Gastrocnemius medialis (tissue), 4 donors: ENCODE results near the gene ANXA10. TPM values are rescaled to one million over a fixed set of nuclear protein-coding genes. Genes with fewer than 3 reads are reported as not detected.

ENCODE experiments used
- ATAC-seq, 2 donors: fragments of 150-250 bp; one replicate each; pipeline ENCODE4 v1.9.1; 2016
- DNase-seq, 2 donors: peaks; one replicate each; pipeline ENCODE4 v3.0.0-alpha.2; 2019
- H3K27ac ChIP-seq, 4 donors: fragments of 200-600 bp; sonication (generic); 1 replicate in 1 of 4; 2 replicates in 3 of 4; pipeline ENCODE4 v1.5.1; 2016 to 2018; ENCODE audit warnings: mild to moderate bottlenecking in 2 of 4, moderate library complexity in 1 of 4
- H3K27me3 ChIP-seq, 3 donors: fragments of 200-600 bp; sonication (generic) in 2 of 3; 1 replicate in 1 of 3; 2 replicates in 2 of 3; pipeline versions ENCODE4 v1.5.1 to v1.6.0; 2016 to 2019; ENCODE audit warnings: mild to moderate bottlenecking in 1 of 3, moderate library complexity in 1 of 3
- H3K36me3 ChIP-seq, 2 donors: fragments of 200-600 bp; sonication (generic) in 1 of 2; one replicate each; pipeline ENCODE4 v1.5.1; 2017 to 2018
- H3K4me1 ChIP-seq, 2 donors: fragments of 200-600 bp; sonication (generic) in 1 of 2; one replicate each; pipeline ENCODE4 v1.5.1; 2016 to 2017; ENCODE audit warnings: mild to moderate bottlenecking in 2 of 2
- H3K4me3 ChIP-seq, 4 donors: fragments of 200-600 bp; sonication (generic) in 3 of 4; 1 replicate in 1 of 4; 2 replicates in 3 of 4; pipeline ENCODE4 v1.5.1; 2016 to 2019; ENCODE audit warnings: mild to moderate bottlenecking in 2 of 4
- H3K9me3 ChIP-seq, 3 donors: fragments of 200-600 bp; sonication (generic) in 2 of 3; 1 replicate in 1 of 3; 2 replicates in 2 of 3; pipeline ENCODE4 v1.5.1; 2016 to 2019
- POLR2A ChIP-seq, 2 donors: fragments of 450-650 bp; IDR thresholded peaks; one replicate each; pipeline ENCODE4 v1.6.1; 2017; ENCODE audit warnings: antibody characterized with exemption in 2 of 2, mild to moderate bottlenecking in 2 of 2, moderate library complexity in 2 of 2
- in situ Hi-C, 4 donors: fragments of 200-750 bp; cut with MboI; loops; one replicate each; pipeline versions ENCODE4 v1.15.0 to v1.8.0; 2017; ENCODE audit warnings: low sequenced_read_pairs in 4 of 4
- intact Hi-C: fragments of 100-400 bp; cut with DNase I; formaldehyde crosslinking; loops from one replicate; pipeline ENCODE4 v1.15.1; 2023; ENCODE audit warnings: low total_unique reads
- total RNA-seq, 4 donors: library from RNA; depleted of rRNA; stranded (reverse); fragments of >200 nt; gene quantifications; one replicate each; pipeline versions ENCODE4 v1.1.0 to v1.2.3, GENCODE V29; 2016
- TF ChIP-seq, protein P1 (sequence below), 5 experiments: fragments of 450-650 bp in 3 of 5; fragments of 200-600 bp in 2 of 5; sonication (generic) in 2 of 5; IDR thresholded peaks in 4 of 5; conservative IDR thresholded peaks in 1 of 5; 1 replicate in 4 of 5; 2 replicates in 1 of 5; pipeline ENCODE4 v1.5.1; 2016 to 2019; ENCODE audit warnings: antibody characterized with exemption in 5 of 5, mild to moderate bottlenecking in 3 of 5, moderate library complexity in 3 of 5

The ANXA10 gene
- total RNA-seq, 4 donors from 2014 or later = not detected

DNA sequence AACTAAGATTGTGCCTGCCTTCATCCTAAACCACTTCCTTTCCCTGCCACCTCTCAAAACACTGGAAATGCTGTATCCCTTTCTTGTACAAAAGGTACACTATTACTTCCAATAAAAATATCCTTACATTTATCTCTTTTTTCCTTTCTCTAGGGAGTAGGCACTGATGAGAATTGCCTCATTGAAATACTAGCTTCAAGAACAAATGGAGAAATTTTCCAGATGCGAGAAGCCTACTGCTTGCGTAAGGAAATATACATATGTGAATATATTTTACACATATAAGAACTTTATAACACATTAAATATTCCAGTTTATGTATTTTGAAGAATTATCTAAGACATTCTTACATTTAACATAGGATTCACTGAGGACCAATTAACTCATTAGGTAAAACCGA lies 71.7 kb downstream of the ANXA10 start:
- ATAC-seq (no peak), DNase-seq (no peak)
- TF ChIP-seq POLR2A (IDR thresholded peaks at IDR 0.05) = no peak
- TF ChIP-seq, protein P1, sequence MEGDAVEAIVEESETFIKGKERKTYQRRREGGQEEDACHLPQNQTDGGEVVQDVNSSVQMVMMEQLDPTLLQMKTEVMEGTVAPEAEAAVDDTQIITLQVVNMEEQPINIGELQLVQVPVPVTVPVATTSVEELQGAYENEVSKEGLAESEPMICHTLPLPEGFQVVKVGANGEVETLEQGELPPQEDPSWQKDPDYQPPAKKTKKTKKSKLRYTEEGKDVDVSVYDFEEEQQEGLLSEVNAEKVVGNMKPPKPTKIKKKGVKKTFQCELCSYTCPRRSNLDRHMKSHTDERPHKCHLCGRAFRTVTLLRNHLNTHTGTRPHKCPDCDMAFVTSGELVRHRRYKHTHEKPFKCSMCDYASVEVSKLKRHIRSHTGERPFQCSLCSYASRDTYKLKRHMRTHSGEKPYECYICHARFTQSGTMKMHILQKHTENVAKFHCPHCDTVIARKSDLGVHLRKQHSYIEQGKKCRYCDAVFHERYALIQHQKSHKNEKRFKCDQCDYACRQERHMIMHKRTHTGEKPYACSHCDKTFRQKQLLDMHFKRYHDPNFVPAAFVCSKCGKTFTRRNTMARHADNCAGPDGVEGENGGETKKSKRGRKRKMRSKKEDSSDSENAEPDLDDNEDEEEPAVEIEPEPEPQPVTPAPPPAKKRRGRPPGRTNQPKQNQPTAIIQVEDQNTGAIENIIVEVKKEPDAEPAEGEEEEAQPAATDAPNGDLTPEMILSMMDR (IDR thresholded peaks at IDR 0.05 in 4 of 5, conservative IDR thresholded peaks at IDR 0.05 in 1 of 5) = no peak
- Histone ChIP-seq H3K36me3 (no peaks in the 10 kb centered on the region), H3K27me3 (no peaks in the 10 kb centered on the region), H3K9me3 (no peaks in the 10 kb centered on the region), H3K4me3 (no peak overlapping the region), H3K27ac (no peak overlapping the region), H3K4me1 (no peaks in the 10 kb centered on the region)
- in situ Hi-C loops = loop anchor here in 1 of 4 donors (25.0 kb wide), 1 partner anchor 1152 kb away; no protein-coding TSS in a partner anchor
- intact Hi-C loops = no loop called here

DNA sequence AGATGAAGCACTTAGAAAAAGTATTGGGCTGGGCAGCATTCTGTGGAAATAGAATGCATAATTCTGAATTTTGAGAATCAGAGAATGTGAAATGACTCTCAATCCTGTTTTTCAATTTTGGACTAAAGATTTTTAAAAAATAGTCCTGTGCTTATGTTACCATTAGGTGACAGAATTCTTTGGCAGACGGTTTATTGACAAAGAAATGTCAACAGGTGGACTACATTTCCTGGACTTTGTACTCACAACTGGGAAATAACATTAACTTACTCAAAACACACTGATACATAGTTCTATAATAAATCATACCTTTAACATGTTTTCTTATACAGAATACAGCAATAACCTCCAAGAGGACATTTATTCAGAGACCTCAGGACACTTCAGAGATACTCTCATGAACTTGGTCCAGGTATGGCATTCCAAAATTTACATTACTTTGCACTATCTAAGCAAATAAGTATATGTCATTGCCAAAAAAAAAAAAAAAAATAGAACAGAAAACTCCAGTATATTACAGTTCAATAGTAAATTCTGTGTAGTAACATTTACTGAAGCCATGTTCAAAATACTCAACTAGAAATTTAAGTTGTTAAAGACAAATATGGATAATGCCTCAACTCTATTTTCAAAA lies 72.7 kb downstream of the ANXA10 start:
- TF ChIP-seq, protein P1 (IDR thresholded peaks at IDR 0.05 in 4 of 5, conservative IDR thresholded peaks at IDR 0.05 in 1 of 5) = no peak
- no peak for TF ChIP-seq POLR2A (IDR thresholded peaks at IDR 0.05)
- no peaks in the 10 kb centered on the region for H3K36me3 ChIP-seq
- H3K27ac ChIP-seq = no peak overlapping the region
- H3K4me1 ChIP-seq = no peaks in the 10 kb centered on the region
- H3K4me3 ChIP-seq = no peak overlapping the region
- ATAC-seq = no peak
- no peak for DNase-seq
- H3K9me3 ChIP-seq = no peaks in the 10 kb centered on the region
- intact Hi-C loops (no loop called here), in situ Hi-C loops (loop anchor here in 1 of 4 donors (25.0 kb wide), 1 partner anchor 1153 kb away; no protein-coding TSS in a partner anchor)
- no peaks in the 10 kb centered on the region for H3K27me3 ChIP-seq

DNA sequence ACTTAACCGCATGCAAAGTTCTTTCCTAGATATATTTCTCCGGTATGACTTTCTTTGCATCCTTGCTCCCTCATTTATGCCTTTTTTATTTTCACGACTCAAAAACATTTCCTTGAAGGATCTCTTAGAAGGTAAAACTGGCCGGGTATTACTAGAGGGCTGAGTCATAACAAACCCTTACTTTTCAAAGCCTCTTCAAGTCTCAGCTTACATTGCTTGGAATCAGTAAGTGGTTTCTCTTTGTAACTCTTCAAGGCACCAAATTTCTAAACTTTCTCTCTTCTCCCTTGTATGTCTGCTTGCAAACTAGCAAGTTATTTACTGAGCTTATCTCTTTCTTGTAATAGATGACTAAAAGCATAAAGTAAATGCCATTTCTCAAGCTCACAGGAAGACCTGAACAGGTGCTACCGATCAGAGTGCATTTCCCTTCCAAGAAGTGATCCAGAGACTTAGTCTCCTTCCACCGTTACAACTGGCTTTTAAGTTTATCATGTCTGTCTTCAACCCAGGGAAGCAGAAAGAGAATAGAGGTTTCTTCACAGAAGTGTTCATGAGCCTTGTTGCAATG lies 75.5 kb downstream of the ANXA10 start:
- TF ChIP-seq POLR2A (IDR thresholded peaks at IDR 0.05) = no peak
- TF ChIP-seq, protein P1 (IDR thresholded peaks at IDR 0.05 in 4 of 5, conservative IDR thresholded peaks at IDR 0.05 in 1 of 5) = no peak
- Histone ChIP-seq H3K27me3 (no peaks in the 10 kb centered on the region), H3K27ac (no peak overlapping the region), H3K36me3 (no peaks in the 10 kb centered on the region), H3K4me1 (no peaks in the 10 kb centered on the region), H3K4me3 (no peak overlapping the region), H3K9me3 (no peaks in the 10 kb centered on the region)
- intact Hi-C loops = no loop called here
- no peak for DNase-seq
- in situ Hi-C loops = loop anchor here in 1 of 4 donors (25.0 kb wide), 1 partner anchor 1155 kb away; no protein-coding TSS in a partner anchor
- ATAC-seq = no peak

DNA sequence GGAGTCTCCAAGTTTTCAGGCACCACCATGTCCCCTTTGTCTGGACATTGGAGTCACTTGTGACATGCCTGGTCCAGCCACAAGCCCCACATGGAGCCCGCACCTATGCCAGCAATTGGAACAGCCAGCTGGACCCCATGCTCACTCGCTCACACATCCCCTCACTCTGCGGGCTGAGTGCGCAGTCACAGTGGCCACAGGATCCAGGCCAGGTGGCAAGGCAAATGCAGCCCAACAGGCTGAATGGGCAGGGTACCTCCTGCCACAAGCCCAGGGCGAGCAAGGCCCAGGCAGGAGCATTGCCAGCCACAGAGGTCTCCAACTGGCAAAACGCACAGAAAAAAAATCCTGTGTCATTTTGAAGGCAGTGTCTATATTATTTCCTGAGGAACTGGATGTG lies 82.0 kb downstream of the ANXA10 start:
- no peaks in the 10 kb centered on the region for H3K9me3 ChIP-seq
- no peaks in the 10 kb centered on the region for H3K36me3 ChIP-seq
- ATAC-seq (no peak), DNase-seq (no peak)
- no peaks in the 10 kb centered on the region for H3K27me3 ChIP-seq
- H3K27ac ChIP-seq = no peak overlapping the region
- in situ Hi-C loops (loop anchor here in 1 of 4 donors (25.0 kb wide), 1 partner anchor 1162 kb away; no protein-coding TSS in a partner anchor), intact Hi-C loops (no loop called here)
- no peak overlapping the region for H3K4me3 ChIP-seq
- TF ChIP-seq, protein P1 (IDR thresholded peaks at IDR 0.05 in 4 of 5, conservative IDR thresholded peaks at IDR 0.05 in 1 of 5) = no peak
- no peak for TF ChIP-seq POLR2A (IDR thresholded peaks at IDR 0.05)
- H3K4me1 ChIP-seq = no peaks in the 10 kb centered on the region
